Naive thymus-derived CD4-positive, alpha-beta T cell (primary cell): ENCODE data around the gene PPM1J. TPM values are rescaled to one million over a fixed set of nuclear protein-coding genes. Genes with fewer than 3 reads are reported as not detected.

ENCODE experiments used
- ATAC-seq: fragments of 150-1000 bp; cut with Tn5 transposase; 2 replicates; pipeline ENCODE4 v1.10.0; 2021; ENCODE audit warnings: mild to moderate bottlenecking, moderate library complexity
- CTCF ChIA-PET: fragments of 350-600 bp; sonication (Branson Sonifier 250); formaldehyde crosslinking; loops from one replicate; lab custom pipeline; 2021; ENCODE audit warnings: antibody characterized with exemption; lab: Charles Lee
- POLR2A ChIA-PET: fragments of 350-600 bp; sonication (Branson Sonifier 250); formaldehyde crosslinking; loops from one replicate; lab custom pipeline; 2021; ENCODE audit warnings: antibody characterized with exemption, inconsistent platforms; lab: Charles Lee
- DNase-seq, 9 donors: peaks; one replicate each; pipeline versions ENCODE4 v3.0.0 to v3.0.0-alpha.2; 2020 to 2022; ENCODE audit warnings: mixed read lengths in 1 of 9
- H3K27ac ChIP-seq: one replicate; pipeline ENCODE4 v1.7.0; 2013; ENCODE audit warnings: mild to moderate bottlenecking, low read depth, low read length, moderate library complexity
- H3K27me3 ChIP-seq, 2 donors: one replicate each; pipeline ENCODE4 v1.7.0; 2013; ENCODE audit warnings: low read length in 2 of 2, mild to moderate bottlenecking in 2 of 2, moderate library complexity in 2 of 2; ENCODE audit not compliant: control insufficient read depth in 2 of 2, insufficient read depth in 2 of 2
- H3K36me3 ChIP-seq, 3 experiments: 1 replicate in 2 of 3; 2 replicates in 1 of 3; pipeline ENCODE4 v1.7.0; 2013; ENCODE audit warnings: low read length in 3 of 3, mild to moderate bottlenecking in 3 of 3, moderate library complexity in 1 of 3; ENCODE audit not compliant: insufficient read depth in 3 of 3, control insufficient read depth in 2 of 3
- H3K4me1 ChIP-seq, 2 donors: one replicate each; pipeline ENCODE4 v1.7.0; 2013; ENCODE audit warnings: low read length in 2 of 2, mild to moderate bottlenecking in 2 of 2, moderate library complexity in 1 of 2; ENCODE audit not compliant: control insufficient read depth in 2 of 2, insufficient read depth in 2 of 2
- H3K4me3 ChIP-seq: 2 replicates; pipeline ENCODE4 v1.7.0; 2013; ENCODE audit warnings: mild to moderate bottlenecking, low read length
- H3K9me3 ChIP-seq, 3 experiments: 1 replicate in 2 of 3; 2 replicates in 1 of 3; pipeline ENCODE4 v1.7.0; 2013; ENCODE audit warnings: low read length in 3 of 3; ENCODE audit not compliant: control insufficient read depth in 2 of 3
- H3K27ac Mint-ChIP-seq, 9 donors: one replicate each; pipeline ENCODE4 v1.8.0; 2020 to 2022; ENCODE audit warnings: mixed read lengths in 9 of 9, mild to moderate bottlenecking in 8 of 9, moderate library complexity in 5 of 9, inconsistent platforms in 2 of 9
- H3K27me3 Mint-ChIP-seq, 5 donors: one replicate each; pipeline ENCODE4 v1.8.0; 2021 to 2022; ENCODE audit warnings: mixed read lengths in 5 of 5, mild to moderate bottlenecking in 1 of 5
- H3K36me3 Mint-ChIP-seq, 5 donors: one replicate each; pipeline ENCODE4 v1.8.0; 2020 to 2022; ENCODE audit warnings: mixed read lengths in 5 of 5, mild to moderate bottlenecking in 3 of 5, inconsistent platforms in 1 of 5
- H3K4me1 Mint-ChIP-seq, 7 donors: one replicate each; pipeline ENCODE4 v1.8.0; 2020 to 2022; ENCODE audit warnings: mixed read lengths in 7 of 7, mild to moderate bottlenecking in 3 of 7, inconsistent platforms in 1 of 7
- H3K4me3 Mint-ChIP-seq, 10 donors: one replicate each; pipeline ENCODE4 v1.8.0; 2020 to 2022; ENCODE audit warnings: mild to moderate bottlenecking in 10 of 10, mixed read lengths in 10 of 10, moderate library complexity in 6 of 10, inconsistent platforms in 2 of 10
- H3K9me3 Mint-ChIP-seq, 11 donors: one replicate each; pipeline ENCODE4 v1.8.0; 2020 to 2022; ENCODE audit warnings: mixed read lengths in 11 of 11, mild to moderate bottlenecking in 4 of 11, inconsistent platforms in 1 of 11, moderate library complexity in 1 of 11
- intact Hi-C, 2 donors: fragments of 100-400 bp; cut with micrococcal nuclease; formaldehyde crosslinking; loops; one replicate each; pipeline ENCODE4 v1.15.1; 2023
- polyA plus RNA-seq, 2 donors: library from polyadenylated mRNA; unstranded; fragments of 300-500 nt; fragmentation: Illumina TruSeq; gene quantifications; one replicate each; pipeline ENCODE4 v1.2.3, GENCODE V29; 2021
- total RNA-seq, 6 experiments: library from RNA in 5 of 6; stranded (reverse) in 5 of 6; gene quantifications; 1 replicate in 5 of 6; 2 replicates in 1 of 6; pipeline ENCODE4 v1.2.3 and lab custom pipeline; 2021 to 2026

Gene PPM1J
- total and polyA plus RNA-seq, 7 experiments from 2014 or later = 0.46 to 1.6 (median 0.50) TPM; not detected in 4

DNA sequence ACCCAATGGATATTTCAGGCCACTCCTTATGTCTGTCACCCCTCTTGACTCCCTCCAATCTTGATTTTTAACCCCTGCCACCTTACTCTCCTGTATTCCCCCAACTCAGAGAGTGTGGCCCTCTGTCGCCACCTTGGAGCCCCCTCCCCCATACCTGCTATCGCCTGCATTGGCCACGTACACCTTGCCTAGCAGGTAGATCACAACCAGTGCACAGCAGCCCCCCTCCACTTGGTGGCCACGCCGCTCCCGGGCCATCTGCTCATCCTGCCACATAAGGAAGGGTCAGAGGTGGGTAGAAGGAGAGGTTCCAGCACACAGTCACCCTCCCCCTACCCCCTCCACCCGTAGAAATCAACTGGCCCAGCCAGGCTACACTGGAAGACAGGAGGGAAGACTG is 2.9 kb downstream of the PPM1J start:
- no peak overlapping the region for H3K27ac ChIP-seq
- Mint-ChIP-seq H3K27ac (no peak overlapping the region), H3K9me3 (no peaks in the 10 kb centered on the region), H3K4me3 (peak overlapping the region in 1 of 10 donors; percentile 59), H3K27me3 (peaks cover 0 to 54% (median 4%) of the 10 kb centered on the region in 5 donors), H3K36me3 (no peaks in the 10 kb centered on the region), H3K4me1 (peaks cover 9 to 33% (median 23%) of the 10 kb centered on the region in 7 donors)
- no peak overlapping the region for H3K4me3 ChIP-seq
- no peaks in the 10 kb centered on the region for H3K9me3 ChIP-seq
- H3K4me1 ChIP-seq = peaks cover 13% of the 10 kb centered on the region in 2 donors
- intact Hi-C loops = loop anchor here in 1 of 2 donors (10.0 kb wide), 1 partner anchor 1633 kb away; no protein-coding TSS in a partner anchor
- ChIA-PET CTCF (no interaction called here), POLR2A (interaction anchor here (0.6 kb wide), 1 partner anchor 315 kb away, joined by 4 read pairs; no protein-coding TSS in a partner anchor)
- H3K27me3 ChIP-seq = no peaks in the 10 kb centered on the region
- no peak for ATAC-seq
- no peaks in the 10 kb centered on the region for H3K36me3 ChIP-seq
- no peak for DNase-seq

DNA sequence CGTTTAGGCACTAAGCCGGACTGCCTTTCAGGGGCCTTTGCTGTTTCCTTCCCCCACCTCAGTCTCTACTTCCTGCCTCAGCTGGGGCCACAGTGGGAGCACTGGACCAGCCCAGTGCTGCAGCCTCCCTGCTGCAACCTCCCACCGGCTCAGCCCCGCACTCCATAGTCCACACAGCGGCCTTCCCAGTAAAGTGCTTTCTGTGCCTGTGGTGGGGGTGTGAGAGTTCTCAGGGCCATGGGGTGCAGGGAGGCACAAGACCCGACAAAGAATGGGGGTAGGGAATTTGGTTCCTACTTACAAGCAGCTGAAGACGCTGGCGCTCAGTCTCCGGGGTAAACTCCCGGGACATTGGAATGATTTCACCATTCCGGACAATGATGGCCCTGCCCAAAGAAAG is 3.5 kb downstream of the PPM1J start:
- ChIA-PET POLR2A (no interaction called here), CTCF (interaction anchor here (1.6 kb wide), 1 partner anchor 210 kb away, joined by 9 read pairs; no protein-coding TSS in a partner anchor)
- Mint-ChIP-seq H3K4me1 (peaks cover 9 to 30% (median 23%) of the 10 kb centered on the region in 7 donors), H3K27ac (no peak overlapping the region), H3K4me3 (no peak overlapping the region), H3K36me3 (no peaks in the 10 kb centered on the region), H3K9me3 (no peaks in the 10 kb centered on the region), H3K27me3 (peaks cover 0 to 54% (median 4%) of the 10 kb centered on the region in 5 donors)
- Histone ChIP-seq H3K36me3 (no peaks in the 10 kb centered on the region), H3K4me3 (no peak overlapping the region), H3K27me3 (no peaks in the 10 kb centered on the region), H3K9me3 (no peaks in the 10 kb centered on the region), H3K4me1 (peaks cover 13% of the 10 kb centered on the region in 2 donors), H3K27ac (no peak overlapping the region)
- intact Hi-C loops = loop anchor here in 1 of 2 donors (10.0 kb wide), 1 partner anchor 1633 kb away; no protein-coding TSS in a partner anchor
- ATAC-seq (no peak), DNase-seq (no peak)

DNA sequence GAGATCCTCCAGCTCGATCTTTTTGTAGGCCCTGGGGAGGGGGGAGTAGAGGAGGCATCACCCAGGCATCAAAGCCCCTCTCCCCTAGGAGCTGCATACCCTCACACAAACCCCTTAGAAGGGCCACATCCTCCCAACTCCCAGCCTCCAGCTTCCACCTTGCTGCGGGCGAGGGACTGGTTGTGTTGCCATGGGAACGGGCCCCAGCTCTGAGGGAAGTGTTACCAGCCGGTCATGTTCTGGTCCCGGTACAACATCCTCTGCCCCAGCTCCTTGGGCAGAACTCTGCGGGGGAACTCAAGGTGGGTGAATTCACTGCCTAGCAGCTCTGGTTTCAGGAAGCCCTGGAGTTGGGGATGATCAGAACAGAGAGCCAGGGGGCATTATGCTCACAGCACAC is 4.1 kb downstream of the PPM1J start:
- ATAC-seq = no peak
- Mint-ChIP-seq H3K36me3 (no peaks in the 10 kb centered on the region), H3K4me1 (peaks cover 5 to 31% (median 24%) of the 10 kb centered on the region in 7 donors), H3K4me3 (no peak overlapping the region), H3K9me3 (peaks cover 0 to 3% (median 0%) of the 10 kb centered on the region in 11 donors), H3K27ac (peak overlapping the region in 1 of 9 donors; percentile 11), H3K27me3 (peaks cover 0 to 54% (median 4%) of the 10 kb centered on the region in 5 donors)
- H3K27ac ChIP-seq = no peak overlapping the region
- peaks cover 13% of the 10 kb centered on the region in 2 donors for H3K4me1 ChIP-seq
- H3K9me3 ChIP-seq = no peaks in the 10 kb centered on the region
- intact Hi-C loops = loop anchor here in 1 of 2 donors (10.0 kb wide), 1 partner anchor 1634 kb away; no protein-coding TSS in a partner anchor
- H3K36me3 ChIP-seq = no peaks in the 10 kb centered on the region
- POLR2A ChIA-PET = no interaction called here
- CTCF ChIA-PET = interaction anchor here (0.7 to 1.6 kb wide), 3 partner anchors 11 to 361 kb away, joined by 3 to 9 read pairs (median 4); no protein-coding TSS in a partner anchor
- no peak overlapping the region for H3K4me3 ChIP-seq
- no peaks in the 10 kb centered on the region for H3K27me3 ChIP-seq
- no peak for DNase-seq

DNA sequence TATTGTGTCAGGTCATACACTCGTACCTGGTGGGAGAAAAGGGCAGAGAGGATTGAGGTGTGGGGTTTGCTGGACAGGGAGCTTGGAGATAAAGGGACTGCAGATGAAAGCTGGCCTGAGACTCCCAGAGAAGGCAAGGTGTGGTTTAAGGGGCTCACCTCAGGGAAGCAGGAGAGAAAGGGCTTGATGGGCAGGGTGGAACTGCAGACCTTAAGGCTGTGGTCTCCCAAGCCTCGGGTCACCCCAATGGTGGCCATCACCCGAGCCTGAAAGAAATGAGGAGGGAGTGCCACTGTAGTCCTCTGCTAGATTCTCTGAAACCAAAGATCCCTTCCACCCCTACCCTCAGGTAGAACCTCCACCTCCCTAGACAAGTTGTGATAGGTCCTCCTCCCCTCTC is 4.5 kb downstream of the PPM1J start:
- H3K4me3 ChIP-seq = no peak overlapping the region
- Mint-ChIP-seq H3K36me3 (no peaks in the 10 kb centered on the region), H3K27me3 (peaks cover 0 to 54% (median 4%) of the 10 kb centered on the region in 5 donors), H3K9me3 (peaks cover 0 to 3% (median 0%) of the 10 kb centered on the region in 11 donors), H3K4me3 (peak overlapping the region in 1 of 10 donors; percentile 51), H3K27ac (peak overlapping the region in 1 of 9 donors; percentile 82), H3K4me1 (peaks cover 5 to 32% (median 24%) of the 10 kb centered on the region in 7 donors)
- peaks cover 13% of the 10 kb centered on the region in 2 donors for H3K4me1 ChIP-seq
- CTCF ChIA-PET = interaction anchor here (0.7 to 1.6 kb wide), 3 partner anchors 10 to 361 kb away, joined by 3 to 9 read pairs (median 4); no protein-coding TSS in a partner anchor
- no peaks in the 10 kb centered on the region for H3K36me3 ChIP-seq
- H3K27me3 ChIP-seq = no peaks in the 10 kb centered on the region
- POLR2A ChIA-PET = no interaction called here
- H3K9me3 ChIP-seq = no peaks in the 10 kb centered on the region
- H3K27ac ChIP-seq = no peak overlapping the region
- no peak for DNase-seq
- intact Hi-C loops = loop anchor here in 1 of 2 donors (10.0 kb wide), 1 partner anchor 1634 kb away; no protein-coding TSS in a partner anchor
- ATAC-seq = no peak

DNA sequence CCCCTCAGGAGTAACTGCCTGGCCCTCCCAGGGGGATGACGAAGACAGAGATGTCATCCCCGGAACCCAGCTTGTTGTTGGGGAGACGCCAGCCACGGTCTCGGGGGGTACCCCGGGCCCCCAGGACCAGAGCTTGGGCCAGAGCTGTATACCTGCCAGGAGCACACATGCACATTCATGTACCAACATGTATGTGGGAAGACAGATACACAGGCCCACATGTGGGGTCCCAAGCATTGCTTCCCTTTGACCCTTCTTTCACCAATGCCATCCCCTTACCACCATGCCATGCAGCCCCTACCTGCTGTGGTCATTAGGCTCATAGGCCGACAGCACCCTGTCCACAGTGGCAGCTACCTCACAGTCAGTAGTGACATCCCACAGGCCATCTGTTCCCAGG is 5.0 kb downstream of the PPM1J start:
- peaks cover 0 to 2% (median 0%) of the 10 kb centered on the region in 5 donors for H3K36me3 Mint-ChIP-seq
- ChIA-PET POLR2A (no interaction called here), CTCF (interaction anchor here (1.0 to 4.0 kb wide), 3 partner anchors 10 to 319 kb away, joined by 4 to 15 read pairs (median 9); no protein-coding TSS in a partner anchor)
- H3K27ac Mint-ChIP-seq = peak overlapping the region in 1 of 9 donors; percentile 82
- Histone ChIP-seq H3K36me3 (no peaks in the 10 kb centered on the region), H3K27me3 (no peaks in the 10 kb centered on the region), H3K9me3 (no peaks in the 10 kb centered on the region), H3K27ac (no peak overlapping the region), H3K4me1 (peaks cover 16 to 17% of the 10 kb centered on the region in 2 donors), H3K4me3 (no peak overlapping the region)
- ATAC-seq = no peak
- peaks cover 8 to 34% (median 25%) of the 10 kb centered on the region in 7 donors for H3K4me1 Mint-ChIP-seq
- no peak overlapping the region for H3K4me3 Mint-ChIP-seq
- peaks cover 0 to 52% (median 4%) of the 10 kb centered on the region in 5 donors for H3K27me3 Mint-ChIP-seq
- intact Hi-C loops = loop anchor here in 1 of 2 donors (10.0 kb wide), 1 partner anchor 1635 kb away; no protein-coding TSS in a partner anchor
- H3K9me3 Mint-ChIP-seq = peaks cover 0 to 3% (median 0%) of the 10 kb centered on the region in 11 donors
- DNase-seq = no peak

DNA sequence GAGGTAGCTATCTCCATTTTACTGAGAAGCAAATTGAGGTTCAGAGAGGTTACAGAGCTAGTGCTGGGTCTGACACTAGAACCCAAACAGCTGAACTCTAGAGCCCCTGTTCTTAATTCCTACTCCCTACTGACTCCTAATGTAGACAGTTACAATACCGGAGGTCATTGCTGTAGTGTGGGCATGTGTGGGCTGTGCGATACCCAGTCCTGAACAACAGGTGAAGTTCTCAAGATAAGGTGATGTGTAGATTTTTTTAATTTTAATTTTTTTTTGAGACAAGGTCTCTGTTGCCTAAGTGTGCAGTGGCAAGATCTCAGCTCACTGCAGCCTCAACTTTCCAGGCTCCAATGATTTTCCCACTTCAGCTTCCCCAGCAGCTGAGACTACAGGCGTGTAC is 6.6 kb downstream of the PPM1J start:
- no peak overlapping the region for H3K27ac Mint-ChIP-seq
- H3K4me1 Mint-ChIP-seq = peaks cover 14 to 39% (median 32%) of the 10 kb centered on the region in 7 donors
- H3K36me3 Mint-ChIP-seq = peaks cover 0 to 4% (median 0%) of the 10 kb centered on the region in 5 donors
- peaks cover 0 to 40% (median 1%) of the 10 kb centered on the region in 5 donors for H3K27me3 Mint-ChIP-seq
- intact Hi-C loops = no loop called here
- DNase-seq = no peak
- Histone ChIP-seq H3K9me3 (no peaks in the 10 kb centered on the region), H3K36me3 (no peaks in the 10 kb centered on the region), H3K4me3 (no peak overlapping the region), H3K4me1 (peaks cover 22% of the 10 kb centered on the region in 2 donors), H3K27ac (no peak overlapping the region), H3K27me3 (no peaks in the 10 kb centered on the region)
- CTCF ChIA-PET = interaction anchor here (0.6 to 4.0 kb wide), 9 partner anchors 8 to 342 kb away, joined by 3 to 15 read pairs (median 3); a partner anchor contains a TSS
- POLR2A ChIA-PET = interaction anchor here (1.5 kb wide), 1 partner anchor 207 kb away, joined by 5 read pairs; no protein-coding TSS in a partner anchor
- no peak for ATAC-seq
- H3K4me3 Mint-ChIP-seq = peak overlapping the region in 6 of 10 donors; percentile 21 to 90 (median 81)
- H3K9me3 Mint-ChIP-seq = peaks cover 0 to 3% (median 0%) of the 10 kb centered on the region in 11 donors
